Sigmoid colon (tissue), 4 donors: ENCODE data around the gene MRPL42.
"Not testable (repeated sequence)": the region's sequence is repeated elsewhere in the genome, so short reads cannot be mapped to it uniquely, and the experiment has no call there.

Experiments
- POLR2A ChIP-seq, 2 donors: fragments of 450-650 bp; IDR thresholded peaks; one replicate each; pipeline ENCODE4 v1.6.1; 2016; ENCODE audit warnings: antibody characterized with exemption in 2 of 2, mild to moderate bottlenecking in 2 of 2, moderate library complexity in 2 of 2
- POLR2AphosphoS5 ChIP-seq, 4 donors: sonication (generic); formaldehyde crosslinking; IDR thresholded peaks; one replicate each; pipeline ENCODE4 v1.6.1; 2017; ENCODE audit warnings: antibody characterized with exemption in 4 of 4
- TF ChIP-seq, protein P1 (sequence below), 4 experiments: fragments of 450-650 bp in 3 of 4; fragments of 200-600 bp in 1 of 4; IDR thresholded peaks; one replicate each; pipeline ENCODE4 v1.5.1; 2016 to 2019; ENCODE audit warnings: antibody characterized with exemption in 4 of 4, mild to moderate bottlenecking in 3 of 4, moderate library complexity in 2 of 4

DNA sequence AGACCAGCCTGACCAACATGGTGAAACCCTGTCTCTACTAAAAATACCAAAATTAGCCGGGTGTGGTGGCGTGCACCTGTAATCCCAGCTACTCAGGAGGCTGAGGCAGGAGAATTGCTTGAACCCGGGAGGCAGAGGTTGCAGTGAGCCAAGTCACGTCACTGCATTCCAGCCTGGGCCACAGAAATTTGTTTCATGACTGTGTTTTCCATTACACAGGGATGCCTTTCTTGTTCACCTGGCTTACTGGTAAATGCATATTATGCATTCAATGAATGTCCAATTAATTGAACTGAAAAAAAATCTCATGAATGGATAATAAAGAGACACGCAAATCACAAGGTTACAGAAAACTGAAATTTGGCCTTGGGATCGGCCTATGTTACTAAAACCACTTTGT is 35.3 kb upstream of the MRPL42 start:
- TF ChIP-seq, protein P1, sequence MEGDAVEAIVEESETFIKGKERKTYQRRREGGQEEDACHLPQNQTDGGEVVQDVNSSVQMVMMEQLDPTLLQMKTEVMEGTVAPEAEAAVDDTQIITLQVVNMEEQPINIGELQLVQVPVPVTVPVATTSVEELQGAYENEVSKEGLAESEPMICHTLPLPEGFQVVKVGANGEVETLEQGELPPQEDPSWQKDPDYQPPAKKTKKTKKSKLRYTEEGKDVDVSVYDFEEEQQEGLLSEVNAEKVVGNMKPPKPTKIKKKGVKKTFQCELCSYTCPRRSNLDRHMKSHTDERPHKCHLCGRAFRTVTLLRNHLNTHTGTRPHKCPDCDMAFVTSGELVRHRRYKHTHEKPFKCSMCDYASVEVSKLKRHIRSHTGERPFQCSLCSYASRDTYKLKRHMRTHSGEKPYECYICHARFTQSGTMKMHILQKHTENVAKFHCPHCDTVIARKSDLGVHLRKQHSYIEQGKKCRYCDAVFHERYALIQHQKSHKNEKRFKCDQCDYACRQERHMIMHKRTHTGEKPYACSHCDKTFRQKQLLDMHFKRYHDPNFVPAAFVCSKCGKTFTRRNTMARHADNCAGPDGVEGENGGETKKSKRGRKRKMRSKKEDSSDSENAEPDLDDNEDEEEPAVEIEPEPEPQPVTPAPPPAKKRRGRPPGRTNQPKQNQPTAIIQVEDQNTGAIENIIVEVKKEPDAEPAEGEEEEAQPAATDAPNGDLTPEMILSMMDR (IDR thresholded peaks at IDR 0.05) = not testable (repeated sequence)
- not testable (repeated sequence) for TF ChIP-seq POLR2A, POLR2AphosphoS5 (IDR thresholded peaks at IDR 0.05)
